Measurements from ENCODE around the gene MRPS6. TPM values are rescaled to one million over a fixed set of nuclear protein-coding genes. Genes with fewer than 3 reads are reported as not detected.

MRPS6 gene
- total and polyA plus RNA-seq, 8 donors, result 50.5 to 92.6 (median 78.9) TPM

DNA sequence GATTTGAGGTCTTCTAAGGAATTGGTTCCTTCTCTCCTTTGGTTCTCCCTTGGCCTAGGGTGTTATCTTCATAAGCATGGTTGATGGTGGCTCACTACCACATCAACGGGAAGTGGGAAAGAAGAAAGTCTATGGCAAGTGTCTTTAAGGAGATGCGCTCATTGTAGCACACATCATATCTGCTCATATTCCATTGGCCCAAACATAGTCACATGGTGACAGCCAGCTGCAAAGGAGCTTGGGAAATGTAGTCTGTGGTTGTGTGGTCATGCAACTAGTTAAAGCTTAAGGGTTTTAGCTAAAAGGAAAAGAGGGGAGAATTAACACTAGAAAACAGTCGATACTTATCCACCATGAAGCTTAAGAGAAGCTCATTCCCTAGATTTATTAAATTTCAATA is 11.4 kb upstream of the MRPS6 start:
- Histone ChIP-seq H3K9me3 (no peaks in the 10 kb centered on the region), H3K4me1 (no peaks in the 10 kb centered on the region), H3K27me3 (no peaks in the 10 kb centered on the region), H3K4me3 (no peak overlapping the region), H3K27ac (no peak overlapping the region), H3K36me3 (no peaks in the 10 kb centered on the region)
- TF ChIP-seq, protein P1, sequence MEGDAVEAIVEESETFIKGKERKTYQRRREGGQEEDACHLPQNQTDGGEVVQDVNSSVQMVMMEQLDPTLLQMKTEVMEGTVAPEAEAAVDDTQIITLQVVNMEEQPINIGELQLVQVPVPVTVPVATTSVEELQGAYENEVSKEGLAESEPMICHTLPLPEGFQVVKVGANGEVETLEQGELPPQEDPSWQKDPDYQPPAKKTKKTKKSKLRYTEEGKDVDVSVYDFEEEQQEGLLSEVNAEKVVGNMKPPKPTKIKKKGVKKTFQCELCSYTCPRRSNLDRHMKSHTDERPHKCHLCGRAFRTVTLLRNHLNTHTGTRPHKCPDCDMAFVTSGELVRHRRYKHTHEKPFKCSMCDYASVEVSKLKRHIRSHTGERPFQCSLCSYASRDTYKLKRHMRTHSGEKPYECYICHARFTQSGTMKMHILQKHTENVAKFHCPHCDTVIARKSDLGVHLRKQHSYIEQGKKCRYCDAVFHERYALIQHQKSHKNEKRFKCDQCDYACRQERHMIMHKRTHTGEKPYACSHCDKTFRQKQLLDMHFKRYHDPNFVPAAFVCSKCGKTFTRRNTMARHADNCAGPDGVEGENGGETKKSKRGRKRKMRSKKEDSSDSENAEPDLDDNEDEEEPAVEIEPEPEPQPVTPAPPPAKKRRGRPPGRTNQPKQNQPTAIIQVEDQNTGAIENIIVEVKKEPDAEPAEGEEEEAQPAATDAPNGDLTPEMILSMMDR (IDR thresholded peaks at IDR 0.05), result no peak
- ATAC-seq, result no peak
- no peak for DNase-seq
- intact Hi-C loops (cut with DNase I), result no loop called here

DNA sequence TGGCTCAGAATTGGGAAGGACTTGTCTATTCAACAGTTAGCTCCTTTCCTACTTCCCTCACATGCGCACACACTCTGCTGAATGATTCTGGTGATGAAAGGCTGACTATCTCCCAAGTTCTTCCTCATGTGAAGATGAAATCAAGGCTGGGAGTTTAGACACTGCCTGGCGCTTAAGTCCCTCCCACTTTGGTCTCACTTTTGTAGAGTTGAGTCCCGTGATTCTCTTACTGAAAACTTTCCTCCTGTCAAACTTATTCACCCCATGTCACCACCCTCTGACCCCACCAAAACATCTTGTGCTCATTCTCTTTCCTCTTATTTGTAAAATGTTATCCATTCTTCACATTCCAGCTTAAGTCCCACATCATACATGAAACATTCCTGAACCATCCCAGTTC is 8.4 kb upstream of the MRPS6 start:
- no peaks in the 10 kb centered on the region for H3K9me3 ChIP-seq
- no peak overlapping the region for H3K4me3 ChIP-seq
- H3K36me3 ChIP-seq, result no peaks in the 10 kb centered on the region
- H3K27me3 ChIP-seq, result no peaks in the 10 kb centered on the region
- TF ChIP-seq, protein P1 (IDR thresholded peaks at IDR 0.05), result no peak
- intact Hi-C loops (cut with DNase I), result no loop called here
- no peak for DNase-seq
- H3K27ac ChIP-seq, result no peak overlapping the region
- no peaks in the 10 kb centered on the region for H3K4me1 ChIP-seq
- no peak for ATAC-seq

DNA sequence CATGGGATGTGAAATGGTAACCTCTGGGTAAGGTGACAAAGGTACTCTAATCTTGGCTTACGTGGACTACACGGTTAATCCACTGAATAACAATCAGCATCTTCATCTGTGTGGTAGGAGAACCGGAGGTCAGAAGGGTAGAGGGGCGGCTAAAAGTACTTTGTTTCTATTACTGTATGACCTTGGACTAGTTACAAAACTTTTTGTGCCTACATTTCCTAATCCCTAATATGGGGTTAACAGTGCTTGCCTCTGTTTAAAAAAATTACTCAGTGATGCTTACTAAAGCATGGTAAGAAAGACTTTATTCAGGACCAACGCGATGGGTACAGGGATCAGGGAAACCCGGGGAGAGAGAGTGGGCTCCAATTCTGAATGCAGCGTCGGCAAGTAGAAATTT is 1.7 kb upstream of the MRPS6 start:
- no peaks in the 10 kb centered on the region for H3K9me3 ChIP-seq
- H3K4me1 ChIP-seq, result peaks cover 7 to 33% of the 10 kb centered on the region in 2 donors
- no peak overlapping the region for H3K4me3 ChIP-seq
- H3K27ac ChIP-seq, result no peak overlapping the region
- TF ChIP-seq, protein P1 (IDR thresholded peaks at IDR 0.05), result no peak
- H3K36me3 ChIP-seq, result no peaks in the 10 kb centered on the region
- H3K27me3 ChIP-seq, result no peaks in the 10 kb centered on the region
- intact Hi-C loops (cut with DNase I), result no loop called here
- no peak for ATAC-seq
- no peak for DNase-seq

DNA sequence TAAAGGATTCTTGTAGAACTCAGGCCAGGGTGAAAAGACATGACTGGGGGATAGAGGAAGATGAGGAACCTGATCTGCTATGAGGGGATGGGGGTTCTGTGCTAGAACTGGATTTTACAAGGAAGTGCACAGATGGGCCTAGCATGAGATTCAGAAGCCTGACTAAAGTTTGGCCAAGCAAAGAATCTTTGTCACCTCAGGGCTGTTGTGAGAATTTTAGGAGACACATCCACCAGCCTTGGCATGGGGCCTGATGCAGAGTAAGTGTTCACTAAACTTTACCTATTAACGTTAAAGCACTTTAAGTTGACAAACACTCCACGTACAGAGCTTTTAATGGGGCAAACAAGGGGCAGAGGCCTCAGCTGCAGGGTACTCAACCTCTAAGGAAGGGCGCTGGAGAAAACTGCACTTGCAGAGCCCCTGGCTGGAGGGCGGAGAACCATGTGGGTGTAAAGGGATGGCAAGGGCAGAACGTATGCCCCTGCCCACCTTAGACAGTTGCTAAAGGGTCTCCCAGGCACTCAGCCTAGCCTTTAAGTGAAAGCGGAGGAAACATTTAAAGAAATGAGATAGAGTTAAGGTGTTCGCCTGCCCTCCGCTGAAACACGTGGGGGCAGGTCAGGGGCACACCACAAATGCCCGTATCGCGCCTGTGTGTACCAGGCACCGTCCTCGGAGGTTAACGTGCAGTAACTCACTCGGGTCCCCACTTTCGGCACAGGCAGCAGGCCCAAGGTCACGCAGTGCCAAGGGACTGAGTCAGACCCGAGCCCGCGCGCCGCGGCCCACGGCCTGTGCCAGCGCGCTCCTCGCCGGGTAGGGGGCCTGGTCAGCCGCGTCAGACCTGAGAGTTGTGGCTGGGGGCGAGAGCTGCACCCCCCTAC is 990 bp upstream of the MRPS6 start:
- Histone ChIP-seq H3K9me3 (no peaks in the 10 kb centered on the region), H3K36me3 (no peaks in the 10 kb centered on the region), H3K27ac (peak overlapping the region; percentile 78 to 87), H3K4me3 (peak overlapping the region; percentile 46 to 63), H3K4me1 (peaks cover 7 to 40% of the 10 kb centered on the region in 2 donors), H3K27me3 (no peaks in the 10 kb centered on the region)
- peak; percentile 42 for ATAC-seq
- DNase-seq, result no peak
- intact Hi-C loops (cut with DNase I), result no loop called here
- TF ChIP-seq, protein P1 (IDR thresholded peaks at IDR 0.05), result no peak

DNA sequence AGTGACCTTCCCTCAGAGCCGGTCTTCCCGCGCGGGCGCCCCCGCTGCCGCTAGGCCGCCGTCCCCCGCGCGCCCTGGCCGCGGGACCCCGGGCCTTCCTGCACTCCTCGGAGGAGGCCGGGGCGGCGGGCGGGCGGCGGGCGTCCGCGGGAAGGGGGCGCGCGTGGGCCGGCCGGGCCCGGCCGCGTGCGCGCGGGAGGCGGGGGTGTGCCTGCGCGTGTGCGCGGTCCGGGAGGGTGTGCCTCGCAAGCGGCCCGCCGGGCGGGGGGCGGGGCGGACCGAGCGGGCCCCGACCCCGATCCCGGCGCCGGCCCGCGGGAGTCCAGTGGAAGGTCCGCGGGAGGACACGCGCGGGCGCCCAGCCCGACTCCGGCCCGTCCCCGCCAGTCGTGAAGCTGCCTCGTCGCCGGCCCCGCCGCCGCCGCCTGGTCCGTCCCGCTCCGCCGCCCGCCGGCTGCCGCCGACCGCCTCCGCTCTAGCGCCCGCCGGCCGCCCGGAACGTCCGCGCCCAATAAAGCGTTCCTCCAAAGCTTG is 438 bp downstream of the MRPS6 start:
- TF ChIP-seq, protein P1 (IDR thresholded peaks at IDR 0.05), result no peak
- peak in 3 of 4 donors; percentile 45 to 91 (median 48) for DNase-seq
- intact Hi-C loops (cut with DNase I), result no loop called here
- peaks cover 7 to 53% of the 10 kb centered on the region in 2 donors for H3K4me1 ChIP-seq
- no peaks in the 10 kb centered on the region for H3K27me3 ChIP-seq
- H3K27ac ChIP-seq, result peak overlapping the region; percentile 79 to 87
- H3K4me3 ChIP-seq, result peak overlapping the region; percentile 53 to 63
- peak; percentile 33 for ATAC-seq
- no peaks in the 10 kb centered on the region for H3K36me3 ChIP-seq
- H3K9me3 ChIP-seq, result no peaks in the 10 kb centered on the region
